RCC 7860 (cell line): ENCODE data around the gene KDM5B.
"Not testable (repeated sequence)": the region's sequence is repeated elsewhere in the genome, so short reads cannot be mapped to it uniquely, and the experiment has no call there.

ENCODE experiments used
- DNase-seq: peaks from one replicate; pipeline ENCODE4 v3.0.0-alpha.2; 2015; ENCODE audit warnings: low spot score
- FAIRE-seq: peaks from 2 replicates; lab custom pipeline; 2012; peaks lifted over from hg19 to GRCh38; lab: Jason Lieb, UNC

Gene KDM5B

DNA sequence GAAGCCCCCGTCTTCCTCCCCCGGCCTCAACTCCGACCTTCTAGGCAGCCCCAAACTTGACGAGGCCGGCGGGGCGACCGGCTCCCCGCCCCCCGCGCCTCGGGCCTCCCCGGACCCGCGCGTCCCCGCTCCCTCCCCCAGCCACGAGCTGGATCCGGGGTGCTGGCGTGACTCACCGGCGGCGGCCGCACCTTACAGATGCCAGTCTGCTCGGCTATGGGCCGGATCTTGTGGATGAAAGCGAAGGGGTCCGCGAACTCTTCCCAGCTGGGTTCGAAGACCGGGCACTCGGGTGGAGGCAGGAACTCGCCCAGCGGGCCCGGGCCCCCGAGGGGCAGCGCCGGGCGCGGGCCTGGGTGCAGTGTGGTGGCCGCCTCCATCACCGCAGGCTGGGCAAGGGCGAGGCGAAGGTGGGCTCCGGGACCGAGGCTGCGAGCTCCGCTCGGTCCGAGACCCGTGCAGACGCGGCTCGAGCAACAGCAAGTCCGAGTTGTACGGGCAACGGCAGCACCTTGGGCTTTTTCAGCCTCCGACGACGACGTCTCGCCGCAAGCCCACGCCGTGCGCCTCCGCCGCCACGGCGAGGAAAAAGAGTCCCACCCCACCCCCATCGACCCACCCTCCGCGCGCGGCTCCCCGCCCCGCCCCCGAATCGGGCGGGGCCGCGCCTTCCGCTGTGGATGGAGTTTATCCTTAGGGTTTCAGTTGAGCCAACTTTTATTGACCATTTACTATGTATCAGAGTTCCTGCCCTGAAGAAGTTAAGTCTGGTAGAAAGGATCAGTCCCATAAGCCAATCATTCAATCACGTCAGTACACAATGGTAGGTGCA, at the start of gene KDM5B:
KDM5B (minus strand) TSS at position 496 of the 832 bp plus-strand sequence; CDS start at position 380, 116 bp downstream.
- no peak for DNase-seq
- no peak for FAIRE-seq

DNA sequence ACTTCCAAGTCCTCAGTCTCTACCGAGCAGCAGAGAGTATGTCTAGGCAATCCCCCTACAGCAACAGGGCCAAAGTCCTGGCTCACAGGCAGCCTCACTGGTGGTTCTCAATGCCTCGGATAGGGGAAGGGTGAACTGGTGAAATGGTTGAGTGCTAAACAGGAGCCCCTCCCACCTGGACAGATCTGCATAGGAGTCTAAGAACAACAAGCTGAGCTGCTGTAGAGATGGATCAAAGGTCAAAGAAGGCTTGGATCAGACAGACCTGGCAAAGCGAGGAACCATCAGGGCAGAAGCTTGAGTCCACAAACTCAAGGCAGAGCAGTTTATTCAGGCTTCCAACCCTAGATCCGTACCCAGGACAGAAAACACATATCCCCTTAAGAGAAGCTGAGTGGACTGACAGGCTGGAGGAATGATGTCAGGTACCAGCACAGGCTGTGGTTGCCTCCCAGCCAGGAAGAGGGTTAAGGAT, 49.0 kb upstream of the KDM5B start:
- DNase-seq: no peak
- FAIRE-seq: no peak

DNA sequence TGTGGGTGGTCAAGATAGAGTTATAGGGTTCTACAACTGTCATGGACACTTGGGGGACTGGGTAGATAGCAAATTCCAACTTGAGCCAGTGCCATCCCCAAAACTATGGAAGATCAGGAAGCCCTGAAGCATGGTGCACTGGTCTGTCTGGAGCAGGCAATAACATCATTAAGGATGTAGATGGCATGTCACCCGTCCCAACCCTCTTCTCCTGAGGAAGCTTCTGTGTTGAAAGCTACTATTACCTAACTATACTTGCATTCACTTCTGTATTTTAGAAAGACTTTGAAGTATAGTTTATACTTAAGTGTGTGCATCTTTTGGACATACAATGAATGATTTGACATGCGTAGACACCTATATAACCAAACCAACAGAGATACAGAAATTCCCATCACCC, 47.8 kb upstream of the KDM5B start:
- FAIRE-seq (no peak), DNase-seq (no peak)

DNA sequence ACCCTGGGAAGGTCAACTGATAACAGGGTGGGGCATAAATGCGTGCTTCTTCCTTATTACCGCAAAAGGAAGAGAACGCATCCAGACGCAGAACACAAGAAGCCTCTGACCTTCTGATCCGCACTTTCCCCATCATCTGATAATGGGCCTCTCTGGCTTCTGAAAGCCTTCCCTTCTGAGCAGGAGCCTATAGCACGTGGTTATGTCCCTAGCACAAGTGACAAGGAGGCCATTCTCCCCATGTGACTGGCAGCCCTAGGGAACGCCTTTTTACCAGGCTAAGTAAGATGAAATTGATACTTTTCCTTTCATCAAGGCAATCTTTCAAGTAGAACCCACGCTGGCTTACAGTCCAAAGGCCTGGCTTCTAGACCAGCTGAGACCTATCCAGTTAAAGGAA, 46.6 kb upstream of the KDM5B start:
- FAIRE-seq (no peak), DNase-seq (no peak)

DNA sequence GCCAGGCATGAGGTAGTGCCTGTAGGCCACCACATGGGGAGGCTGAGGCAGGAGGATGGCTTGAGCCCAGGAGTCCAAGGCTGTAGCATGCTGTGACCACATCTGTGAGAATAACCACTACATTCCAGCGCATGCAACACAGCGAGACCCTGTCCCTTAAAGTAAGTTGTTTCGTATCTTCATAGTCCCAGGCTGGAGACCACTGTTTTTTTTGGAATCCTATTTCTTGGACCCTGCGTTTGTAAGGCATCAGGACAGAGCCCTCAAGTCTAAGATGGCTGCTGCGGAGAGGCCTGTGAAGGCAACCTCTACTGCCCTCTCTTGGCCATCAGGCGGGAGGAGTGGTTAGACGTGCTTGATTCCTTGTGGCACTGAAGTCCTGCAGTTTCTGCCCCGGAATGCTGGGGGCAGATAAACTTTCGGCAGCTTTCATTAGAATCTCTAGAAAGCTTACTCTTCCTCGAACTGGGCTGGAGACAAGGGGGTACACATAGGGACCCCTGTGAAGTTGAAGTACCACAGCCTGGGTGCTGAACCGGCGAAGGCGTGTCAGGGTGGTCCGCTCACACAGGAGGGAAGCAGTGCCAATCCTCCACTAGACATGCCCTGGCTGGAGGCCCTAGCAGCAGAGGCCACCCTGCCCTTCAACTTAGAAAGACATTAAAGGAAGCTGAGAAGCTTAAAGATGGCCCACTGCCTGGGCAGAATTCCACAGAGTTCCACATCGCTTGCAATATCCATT, 44.1 kb upstream of the KDM5B start:
- FAIRE-seq (no peak), DNase-seq (no peak)

DNA sequence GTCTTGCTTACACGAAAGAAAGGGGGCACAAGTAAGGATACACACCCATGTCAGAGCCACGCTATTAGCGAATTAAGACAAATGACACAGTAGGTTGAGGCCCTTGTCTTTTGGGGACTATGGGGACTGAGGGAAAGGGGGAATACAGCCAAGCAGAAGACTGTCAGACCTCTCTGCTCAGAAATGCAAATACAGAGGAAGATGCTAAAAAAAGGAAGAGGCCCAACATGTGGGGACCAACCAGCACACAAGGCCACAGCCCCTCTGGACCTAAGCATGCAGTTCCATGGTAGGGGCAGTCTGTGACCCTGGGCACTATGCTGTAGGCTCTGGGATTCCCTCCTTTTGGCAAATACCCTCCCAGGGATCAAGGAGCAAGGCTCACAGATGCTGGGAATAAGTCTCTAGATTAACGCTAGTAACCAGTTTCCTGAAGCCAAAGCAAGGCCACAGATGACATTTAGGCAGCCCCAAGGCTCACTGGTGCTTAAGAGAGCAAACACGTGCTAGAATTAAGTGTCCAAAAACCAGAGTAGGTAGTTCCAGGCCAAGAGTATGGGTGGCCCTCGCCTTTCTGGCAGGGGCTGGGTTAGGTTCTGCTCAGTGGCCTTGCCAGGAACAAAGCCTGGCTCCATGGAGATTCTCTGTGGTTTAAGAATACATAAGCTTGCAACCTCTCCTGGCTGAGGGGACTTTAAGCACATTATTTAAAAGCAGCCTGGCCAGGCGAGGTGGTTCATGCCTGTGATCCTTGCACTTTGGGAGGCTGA, 42.6 kb upstream of the KDM5B start:
- no peak for FAIRE-seq
- no peak for DNase-seq

DNA sequence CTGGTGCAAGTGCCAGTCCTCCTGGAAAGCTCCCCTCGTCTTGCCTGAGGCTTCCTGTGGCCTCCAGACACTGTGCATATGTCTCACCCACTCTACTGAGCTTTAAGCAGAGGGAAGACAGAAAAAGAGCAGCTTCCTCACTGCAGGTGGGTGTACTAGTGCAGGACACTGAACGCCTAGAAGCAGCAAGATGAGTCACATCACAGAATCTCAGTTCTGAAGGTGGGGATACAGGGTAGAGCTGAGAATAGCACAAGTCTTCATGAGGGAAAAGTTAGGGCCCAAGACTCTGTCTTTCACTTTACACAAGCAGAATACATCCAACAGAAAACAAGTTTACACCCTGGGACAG, 39.9 kb upstream of the KDM5B start:
- FAIRE-seq (no peak), DNase-seq (no peak)

DNA sequence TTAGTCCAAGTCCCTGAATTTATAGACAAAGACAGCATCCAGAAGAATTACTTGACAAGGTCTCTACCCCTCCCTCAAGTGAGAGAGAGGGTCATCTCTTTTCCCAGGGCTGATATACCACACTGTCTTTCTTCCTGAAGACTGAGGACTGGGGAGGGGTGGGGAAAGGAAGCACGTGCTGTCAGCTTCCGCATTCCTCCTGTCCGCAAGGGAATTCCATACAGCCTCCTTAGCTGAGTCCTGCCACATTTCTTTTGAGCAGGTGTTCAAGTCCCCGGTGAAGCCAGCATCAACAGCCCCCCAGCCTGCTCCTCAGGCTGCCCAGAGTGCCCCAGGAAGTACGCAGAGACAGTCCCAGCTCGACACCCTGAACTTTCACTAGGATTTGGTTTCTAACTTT, 36.7 kb upstream of the KDM5B start:
- FAIRE-seq (no peak), DNase-seq (no peak)

DNA sequence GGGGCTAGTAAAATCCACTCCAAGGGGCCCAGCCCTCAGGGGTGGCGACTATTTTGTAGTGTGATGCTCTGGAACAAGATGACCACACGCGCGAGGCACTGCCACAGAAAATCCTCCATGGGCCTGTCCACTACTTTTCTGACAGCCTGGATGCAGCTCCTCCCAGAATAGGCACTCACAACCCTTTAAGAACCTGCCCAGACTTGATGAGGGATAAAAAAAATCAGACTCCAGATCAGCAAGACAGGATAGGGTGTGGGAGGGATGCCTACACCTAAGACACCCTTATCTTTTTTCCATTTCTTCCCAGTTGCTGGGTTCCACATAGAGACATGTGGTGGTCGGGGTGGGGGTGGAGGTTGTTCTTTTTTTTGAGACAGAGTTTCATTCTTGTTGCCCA, 36.0 kb upstream of the KDM5B start:
- FAIRE-seq: no peak
- no peak for DNase-seq

DNA sequence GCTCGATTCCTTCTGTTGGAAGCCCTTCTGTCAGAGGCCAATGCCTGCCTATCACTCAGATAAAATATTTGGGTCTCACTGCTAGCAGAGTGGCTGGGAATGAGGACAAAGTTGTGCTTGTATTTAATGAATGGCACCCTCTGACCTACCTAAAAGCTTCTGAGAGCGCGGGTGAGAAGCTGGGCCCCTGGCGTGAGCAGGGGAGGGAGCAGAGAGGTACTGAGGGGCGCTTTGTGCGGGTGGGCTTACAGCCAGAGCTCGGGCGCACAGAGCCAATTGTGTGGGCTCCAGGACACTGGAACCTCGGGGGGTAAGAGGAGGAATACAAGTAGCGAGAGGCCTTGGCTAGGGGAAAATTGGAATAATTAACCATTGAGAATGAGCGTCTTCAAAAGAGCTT, 34.9 kb upstream of the KDM5B start:
- DNase-seq: no peak
- no peak for FAIRE-seq

DNA sequence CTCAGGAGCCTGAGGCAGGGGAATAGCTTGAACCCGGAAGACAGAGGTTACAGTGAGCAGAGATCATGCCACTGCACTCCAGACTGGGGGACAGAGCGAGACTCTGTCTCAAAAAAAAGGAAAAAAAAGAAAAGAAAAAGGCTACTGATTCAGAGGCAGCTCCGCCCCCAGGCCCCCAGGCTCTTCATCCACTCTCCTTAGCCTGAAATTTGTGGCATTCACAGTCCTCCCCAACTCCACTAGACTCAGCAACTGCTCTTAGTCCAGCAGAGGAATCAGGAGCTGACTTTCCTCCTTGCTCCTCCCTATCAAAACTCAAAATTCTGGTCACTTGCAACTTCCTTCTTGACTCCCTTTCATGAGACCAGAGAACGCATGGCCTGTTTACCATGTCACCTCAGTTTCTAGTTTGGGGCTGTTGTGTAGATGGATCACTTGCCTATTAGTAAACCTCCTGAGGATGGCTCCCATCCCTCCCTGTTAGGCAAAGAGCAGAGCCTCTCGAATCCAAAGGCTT, 29.6 kb upstream of the KDM5B start:
- no peak for DNase-seq
- no peak for FAIRE-seq

DNA sequence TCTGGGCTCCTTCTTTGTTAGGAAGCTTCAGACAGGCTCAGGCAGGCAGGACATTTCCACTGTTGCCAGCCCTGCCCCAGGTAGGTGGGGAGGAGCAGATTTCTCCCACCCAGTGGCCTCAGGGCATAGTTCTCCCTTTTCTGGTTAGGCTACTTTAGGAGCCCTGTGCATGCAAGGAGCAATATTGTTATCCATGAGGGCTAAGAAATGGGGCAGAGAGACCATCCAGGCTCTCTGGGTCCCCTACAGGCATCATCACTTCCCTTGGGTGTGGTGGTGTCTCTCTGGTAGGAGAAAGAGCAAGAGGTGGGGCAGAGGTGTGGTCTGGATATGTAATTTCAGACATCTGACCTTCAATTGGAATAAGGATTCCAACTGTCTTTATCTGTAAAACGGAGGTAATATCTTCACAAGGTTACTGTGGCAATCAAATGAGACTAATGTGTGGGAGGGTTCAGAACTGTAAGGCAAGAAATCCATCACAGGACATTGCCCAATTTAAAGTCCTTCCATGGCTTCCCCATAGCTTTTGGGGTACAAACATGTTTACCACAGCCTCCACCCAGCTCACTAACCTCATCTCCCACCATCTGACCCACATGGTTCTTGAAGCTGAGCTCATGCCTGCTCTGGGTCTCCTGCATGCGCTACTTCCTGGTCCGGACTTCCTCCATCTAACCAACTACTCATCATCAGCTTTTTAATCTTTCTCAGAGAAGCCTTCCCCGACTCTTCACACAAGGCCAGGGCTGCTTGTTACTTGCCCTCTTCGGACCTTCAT, 28.6 kb upstream of the KDM5B start:
- DNase-seq (no peak), FAIRE-seq (no peak)

DNA sequence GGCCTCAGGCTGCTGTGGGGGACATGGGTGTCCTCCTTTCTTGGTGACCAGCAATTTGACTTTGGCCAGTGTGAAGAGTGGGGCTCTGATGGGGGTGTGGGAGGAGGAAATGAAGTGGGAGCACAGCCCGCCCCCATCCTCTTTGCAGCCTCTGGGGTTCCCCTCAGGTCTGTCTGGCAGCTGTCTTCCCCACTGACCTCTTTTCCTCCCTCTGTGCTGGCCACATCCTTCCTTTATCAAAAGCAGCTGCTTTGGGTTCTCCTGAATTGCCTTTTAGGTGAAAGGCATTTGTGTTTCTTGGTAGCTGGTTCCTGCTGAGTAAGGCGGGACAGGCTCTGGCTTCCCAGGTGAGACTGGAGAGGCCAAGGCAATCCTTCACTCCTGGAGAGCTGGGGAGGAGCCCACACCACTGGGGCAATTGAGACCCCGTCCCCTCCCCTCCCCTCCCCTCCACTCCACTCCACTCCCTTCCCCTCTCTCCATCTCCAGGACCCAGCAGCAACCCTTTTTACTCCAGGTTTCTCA, 27.4 kb upstream of the KDM5B start:
- DNase-seq (no peak), FAIRE-seq (no peak)

DNA sequence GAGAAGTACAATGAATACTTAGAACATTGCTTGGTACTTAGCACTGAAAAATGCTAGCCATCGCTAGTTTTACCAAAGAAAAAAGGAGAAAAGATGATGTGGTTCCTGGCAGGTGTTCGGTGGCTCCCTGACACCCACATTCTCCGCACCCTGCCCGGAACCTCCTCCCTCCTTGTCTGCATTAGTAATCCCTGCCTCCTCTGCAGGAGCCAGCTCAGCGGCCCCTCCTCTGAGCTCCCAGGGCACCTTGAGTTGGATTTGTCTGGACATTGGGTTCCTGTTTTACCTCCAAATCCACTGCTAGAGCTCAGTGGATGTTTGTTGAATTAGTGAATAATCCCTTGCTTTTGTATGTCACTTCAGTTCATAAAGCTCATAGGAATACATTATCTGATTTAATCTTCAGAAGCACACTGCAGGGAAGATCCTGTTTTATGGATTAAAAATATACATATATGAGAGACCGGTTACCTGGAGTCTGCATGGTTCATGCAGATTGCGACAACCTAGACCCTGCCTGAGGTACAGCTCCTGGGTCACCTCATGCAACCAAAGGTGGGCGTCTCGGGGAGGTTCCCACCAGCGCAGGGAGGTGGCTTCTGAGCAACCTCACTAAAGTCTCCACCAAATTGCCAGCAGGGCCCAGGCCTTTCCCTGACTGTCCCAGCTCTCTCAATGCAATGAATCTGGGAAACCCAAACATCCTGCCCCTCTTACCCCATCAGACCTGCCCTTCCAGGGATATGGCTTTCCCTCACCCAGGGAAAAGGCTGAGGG, 26.7 kb upstream of the KDM5B start:
- FAIRE-seq (no peak), DNase-seq (no peak)

DNA sequence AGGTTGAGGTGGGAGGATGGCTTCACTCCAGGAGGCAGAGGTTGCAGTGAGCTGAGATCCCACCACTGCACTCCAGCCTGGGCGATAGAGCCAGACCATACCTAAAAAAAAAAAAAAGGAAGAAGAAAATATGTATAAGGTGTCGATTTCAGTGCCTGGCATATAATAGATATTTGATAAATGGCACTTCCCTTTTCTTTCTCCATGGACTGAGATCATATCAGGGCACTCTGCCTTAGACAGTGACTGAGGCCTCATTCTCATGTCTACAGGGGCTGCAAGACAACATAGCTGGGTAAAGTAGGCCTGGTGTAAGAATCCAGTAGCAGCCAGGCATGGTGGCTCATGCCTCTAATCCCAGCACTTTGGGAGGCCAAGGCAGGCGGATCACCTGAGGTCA, 23.7 kb upstream of the KDM5B start:
- no peak for DNase-seq
- FAIRE-seq: no peak

DNA sequence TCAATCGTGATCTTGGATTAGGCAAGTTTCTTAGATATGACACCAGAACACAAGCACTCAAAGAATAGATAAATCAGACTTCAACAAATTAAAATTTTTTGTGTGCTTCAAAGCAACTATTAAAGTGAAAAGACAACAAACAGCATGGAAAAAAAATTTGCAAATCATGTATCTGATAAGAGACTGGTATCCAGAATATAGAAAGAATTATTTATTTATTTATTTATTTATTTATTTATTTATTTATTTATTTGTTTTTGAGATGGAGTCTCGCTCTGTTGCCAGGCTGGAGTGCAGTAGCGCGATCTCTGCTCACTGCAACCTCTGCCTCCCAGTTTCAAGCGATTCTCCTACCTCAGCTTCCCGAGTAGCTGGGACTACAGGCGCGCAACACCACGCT, 21.0 kb upstream of the KDM5B start:
- FAIRE-seq, DNase-seq: not testable (repeated sequence)

DNA sequence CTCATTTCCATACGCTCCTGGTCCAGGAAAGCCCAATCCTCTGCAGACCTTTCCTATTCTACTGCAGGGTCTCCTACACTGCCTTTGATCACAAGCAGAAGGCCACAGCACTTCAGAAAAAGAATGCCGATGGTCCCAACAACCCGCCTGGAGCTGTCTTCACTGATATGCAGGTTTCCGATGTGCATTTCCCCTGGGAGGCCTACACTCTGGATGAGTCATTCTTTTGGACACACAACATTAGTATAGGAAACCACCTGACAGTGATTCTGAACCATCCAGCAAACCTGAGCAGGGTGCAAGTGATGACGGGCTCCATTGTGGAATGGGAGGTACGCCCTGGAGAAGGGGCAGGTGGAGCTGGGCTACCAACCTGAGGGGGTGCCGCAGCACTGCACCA, 17.5 kb upstream of the KDM5B start:
- FAIRE-seq (no peak), DNase-seq (no peak)

DNA sequence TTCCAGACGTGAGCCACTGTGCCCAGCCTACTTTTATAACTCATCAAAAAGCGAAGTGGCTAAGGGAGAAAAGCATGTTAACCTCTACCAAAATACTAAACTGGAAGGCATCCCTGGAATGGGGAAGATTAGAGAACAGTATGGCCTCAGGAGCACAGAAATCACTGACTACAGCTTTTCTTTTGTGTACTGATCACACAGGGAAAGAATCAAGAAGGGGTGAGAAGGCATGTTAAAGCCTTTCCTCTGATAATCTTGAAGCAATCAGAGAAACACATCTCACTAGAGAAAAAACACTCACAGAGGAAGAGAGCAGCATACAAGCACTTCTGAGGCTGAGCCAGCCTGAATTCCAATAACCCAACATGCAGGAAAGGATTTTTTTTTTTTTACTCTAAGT, 13.2 kb upstream of the KDM5B start:
- DNase-seq (no peak), FAIRE-seq (no peak)

DNA sequence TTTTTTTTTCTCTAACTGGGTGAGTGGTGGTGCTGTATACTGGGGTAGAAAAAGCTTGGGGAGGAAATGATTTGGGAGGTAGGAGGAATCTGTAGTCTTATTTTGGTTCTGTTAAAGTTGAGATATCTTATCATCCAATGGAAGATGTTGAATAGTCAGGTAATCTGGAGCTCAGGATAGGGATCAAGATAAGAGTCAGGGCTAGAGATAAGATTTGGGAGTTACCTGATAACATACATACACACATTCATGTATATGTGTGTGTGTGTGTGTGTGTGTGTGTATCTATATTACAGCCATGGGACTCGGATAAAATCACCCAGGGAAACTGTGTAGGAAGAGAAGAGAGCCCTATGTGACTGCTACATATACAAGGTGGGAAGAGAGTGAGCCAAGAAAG, 10.6 kb upstream of the KDM5B start:
- DNase-seq: no peak
- FAIRE-seq: no peak

DNA sequence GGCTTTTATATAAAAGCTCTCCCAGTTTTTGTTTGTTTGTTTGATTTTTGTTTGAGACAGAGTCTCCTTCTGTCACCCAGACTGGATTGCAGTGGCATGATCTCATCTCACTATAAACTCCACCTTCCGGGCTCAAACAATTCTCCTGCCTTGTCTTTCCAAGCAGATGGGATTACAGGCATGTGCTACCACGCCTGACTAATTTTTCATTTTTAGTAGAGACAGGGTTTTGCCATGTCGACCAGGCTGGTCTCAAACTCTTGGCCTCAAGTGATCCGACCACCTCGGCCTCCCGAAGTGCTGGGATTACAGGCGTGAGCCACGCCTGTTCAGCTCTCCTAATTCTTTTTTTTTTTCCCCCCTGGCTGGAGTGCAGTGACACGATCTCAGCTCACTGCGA, 6.9 kb upstream of the KDM5B start:
- no peak for DNase-seq
- no peak for FAIRE-seq
